Right kidney (tissue), 1 donor: ENCODE measurements around the gene ADAT3.
"Not testable (repeated sequence)": the region's sequence is repeated elsewhere in the genome, so short reads cannot be mapped to it uniquely, and the experiment has no call there.

ENCODE experiments used
- DNase-seq: peaks from one replicate; pipeline ENCODE4 v3.0.0-alpha.2; 2016

ADAT3 gene

DNA sequence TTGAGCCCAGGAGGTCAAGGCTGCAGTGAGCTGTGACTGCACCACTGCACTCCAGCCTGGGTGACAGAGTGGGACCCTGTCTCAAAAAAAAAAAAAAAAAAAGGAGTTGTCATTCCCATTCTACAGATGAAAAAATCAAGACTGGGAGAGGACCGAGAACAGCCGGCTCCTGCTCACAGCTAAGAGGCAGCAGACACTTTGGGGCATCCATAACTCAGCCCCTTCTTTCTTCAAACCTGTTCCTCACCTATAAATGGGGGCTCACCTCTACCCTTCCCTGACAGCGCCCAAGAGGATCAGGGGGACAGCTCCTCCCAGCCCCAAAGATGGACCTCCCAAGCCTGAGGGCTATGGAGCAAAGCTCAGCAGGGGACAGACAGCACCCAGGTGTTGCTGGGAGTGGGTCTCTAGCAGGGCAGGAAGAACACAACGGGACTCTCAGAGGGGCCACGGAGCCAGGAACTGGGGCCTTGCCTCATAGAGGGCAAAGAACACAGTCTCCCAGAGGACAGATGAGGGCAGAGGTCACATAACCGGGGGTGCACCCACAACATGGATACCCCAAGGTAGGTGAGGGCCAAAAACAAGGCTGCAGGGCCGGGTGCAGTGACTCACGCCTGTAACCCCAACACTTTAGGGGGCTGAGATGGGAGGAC, 38.4 kb upstream of the ADAT3 start:
- no peak for DNase-seq

DNA sequence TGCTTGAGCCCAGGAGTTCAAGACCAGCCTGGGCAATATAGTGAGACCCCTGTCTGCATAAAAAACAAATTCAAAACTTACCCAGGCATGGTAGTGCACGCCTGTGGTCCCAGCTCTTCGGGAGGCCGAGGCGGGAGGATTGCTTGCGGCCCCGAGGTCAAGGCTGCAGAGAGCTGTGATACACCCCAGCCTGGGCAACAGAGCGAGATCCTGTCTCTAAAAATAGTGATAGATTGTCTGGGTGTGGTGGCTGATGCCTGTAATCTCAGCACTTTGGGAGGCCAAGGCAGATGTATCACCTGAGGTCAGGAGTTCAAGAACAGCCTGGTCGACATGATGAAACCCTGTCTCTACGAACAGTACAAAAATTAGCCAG, 37.9 kb upstream of the ADAT3 start:
- no peak for DNase-seq

DNA sequence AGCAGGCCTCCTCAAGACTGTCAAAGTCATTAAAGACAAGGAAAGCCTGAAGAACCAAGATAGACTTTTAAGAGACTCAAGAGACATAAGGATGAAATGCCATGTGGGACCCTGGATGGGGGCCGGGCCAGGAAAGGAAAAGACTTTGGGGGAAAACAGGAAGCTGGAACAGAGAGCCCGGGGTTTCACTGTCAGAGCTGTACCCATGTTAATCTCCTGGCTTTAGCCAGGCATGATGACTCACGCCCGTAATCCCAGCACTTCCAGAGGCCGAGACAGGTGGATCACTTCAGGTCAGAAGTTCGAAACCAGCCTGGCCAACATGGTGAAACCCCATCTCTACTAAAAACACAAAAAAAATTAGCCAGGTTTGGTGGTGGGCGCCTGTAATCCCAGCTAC, 36.2 kb upstream of the ADAT3 start:
- DNase-seq, result no peak

DNA sequence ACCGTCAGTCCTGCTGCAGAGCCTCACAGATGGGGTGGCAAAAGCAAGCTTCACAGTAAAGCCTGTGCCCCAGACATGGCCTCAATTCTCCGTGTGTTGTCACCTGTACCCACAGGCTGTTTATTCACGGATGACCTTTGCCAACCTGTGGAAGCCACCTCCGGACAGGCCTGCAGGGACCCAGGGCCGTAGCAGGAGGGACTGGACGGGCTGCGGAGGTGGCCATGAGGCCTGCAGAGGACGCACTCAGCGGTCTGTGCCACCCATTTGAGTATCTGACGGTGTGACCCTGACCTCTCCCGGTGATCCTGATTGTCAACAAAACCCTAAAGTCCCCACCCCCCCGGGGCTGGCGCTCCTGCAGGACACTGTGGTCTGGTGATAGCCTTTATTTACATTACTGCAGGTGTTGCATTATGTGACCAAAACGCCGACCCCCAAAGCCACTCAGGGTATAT, 34.0 kb upstream of the ADAT3 start:
- DNase-seq, result no peak

DNA sequence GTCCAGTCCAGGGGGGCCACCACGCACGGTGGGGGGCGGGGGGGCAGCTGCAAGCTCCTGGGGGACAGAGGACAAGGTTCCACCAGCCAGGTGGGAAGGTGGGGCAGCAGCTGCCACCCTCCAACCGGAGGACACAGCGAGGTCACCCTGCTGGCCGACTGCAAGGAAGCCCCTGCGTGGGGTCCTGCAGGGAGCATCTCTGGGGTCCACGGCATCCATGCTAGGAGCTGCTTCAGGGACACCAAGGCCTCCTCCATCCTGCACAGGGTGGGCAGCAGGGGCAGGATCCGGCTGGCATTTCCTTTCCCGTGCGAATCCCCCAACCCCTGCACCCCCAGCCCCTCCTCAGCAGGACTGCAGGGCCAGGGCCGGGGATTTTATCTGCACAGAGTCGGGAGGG, 33.6 kb upstream of the ADAT3 start:
- no peak for DNase-seq

DNA sequence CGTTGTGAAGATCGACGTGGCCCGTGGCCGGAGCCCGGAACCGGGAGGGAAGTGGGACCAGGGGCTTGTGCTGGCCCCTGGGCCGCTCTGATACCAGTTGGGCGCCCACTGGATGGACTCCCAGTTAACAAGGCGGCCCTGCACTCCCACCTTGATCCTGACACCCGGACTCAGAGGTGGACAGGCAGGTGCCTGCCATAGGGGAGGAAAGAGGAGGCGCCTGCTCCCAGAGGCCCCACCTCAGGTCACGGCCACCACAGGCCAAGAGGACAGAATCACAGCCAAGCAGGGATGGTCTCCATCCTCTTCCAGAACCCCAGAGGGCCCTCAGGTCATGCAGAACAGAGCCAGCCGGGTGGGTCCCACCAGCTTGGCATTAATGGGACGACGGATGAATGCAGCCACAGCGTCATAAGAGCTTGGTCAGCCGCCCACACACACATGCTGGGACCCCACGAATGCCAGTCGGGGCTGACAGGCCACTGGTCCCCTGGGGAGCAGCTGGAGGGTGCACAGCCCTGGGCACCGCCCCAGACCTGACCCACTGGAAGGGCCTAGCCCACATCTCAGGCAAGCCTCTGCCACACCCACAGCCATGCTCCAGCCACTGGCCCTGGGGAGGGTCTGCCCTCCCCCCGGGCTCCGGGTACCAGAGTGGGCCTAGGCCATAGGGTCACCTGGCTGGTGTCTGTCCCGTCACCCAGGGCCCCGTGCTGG, 32.2 kb upstream of the ADAT3 start:
- DNase-seq, result no peak

DNA sequence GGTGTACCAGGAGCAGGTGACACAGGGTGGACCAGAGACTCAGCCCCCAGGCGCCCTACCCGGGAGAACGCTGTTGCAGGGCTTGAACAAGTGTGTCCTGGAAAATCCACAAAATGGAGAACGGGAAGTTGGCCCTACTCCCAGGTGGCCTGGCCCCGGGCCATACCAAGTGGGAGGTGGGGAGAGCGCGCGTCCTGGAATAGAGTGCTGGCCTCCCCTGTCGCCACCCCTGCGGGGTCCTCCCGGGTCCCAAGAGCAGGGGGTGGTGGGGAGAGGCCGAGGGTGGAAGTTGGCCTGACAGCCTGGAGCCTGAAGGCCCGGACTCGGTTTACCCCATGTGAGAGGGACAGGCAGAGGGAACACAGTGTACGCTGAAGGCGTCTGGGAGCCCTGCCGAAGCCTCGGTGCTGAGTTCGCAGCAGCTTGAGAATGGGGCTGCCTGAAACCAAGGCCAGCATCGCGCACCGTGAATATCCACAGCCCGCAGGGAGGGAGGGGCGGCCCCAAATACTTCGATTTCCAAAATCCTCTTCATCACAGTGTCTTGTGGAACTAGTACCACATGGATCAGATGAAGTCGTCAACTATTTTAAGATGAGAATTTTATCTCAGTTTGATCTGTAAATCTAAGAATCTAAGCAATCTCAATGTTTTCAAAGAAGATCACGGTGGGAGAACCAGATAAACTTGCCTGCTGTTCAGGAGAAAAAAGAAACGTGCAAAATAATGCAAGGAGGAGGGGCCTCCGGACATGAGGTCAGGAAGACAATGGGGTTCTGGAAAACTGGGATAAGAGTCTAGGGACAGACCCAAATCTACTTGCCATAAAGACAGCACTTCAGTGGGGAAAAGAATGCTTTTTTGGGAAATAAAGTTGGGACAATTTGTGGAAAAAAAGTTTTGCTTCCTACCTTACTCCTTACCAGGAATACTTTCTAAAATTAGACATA, 31.4 kb upstream of the ADAT3 start:
- DNase-seq, result no peak

- DNase-seq, result no peak
Measured at GRCh38 chr19:1874554-1875185, 30.5 kb upstream of the ADAT3 start.

DNA sequence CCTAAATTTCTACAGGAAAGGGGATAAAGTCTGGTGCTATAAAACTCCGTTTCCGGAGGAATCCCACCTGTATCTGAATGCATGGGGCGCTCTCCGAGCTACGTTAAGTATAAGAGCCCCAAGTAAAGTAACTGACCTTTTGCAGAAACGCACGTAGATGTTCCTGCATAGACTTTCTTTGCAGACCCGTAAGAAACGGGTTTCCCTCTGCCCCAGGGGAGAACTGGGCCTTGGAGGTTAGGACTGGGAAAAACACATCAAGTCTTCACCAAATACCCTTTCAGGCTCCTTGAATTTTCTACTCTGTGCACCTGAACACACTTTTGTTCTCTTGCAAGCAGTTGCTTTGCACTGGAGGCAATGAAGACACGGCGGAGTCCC, 29.9 kb upstream of the ADAT3 start:
- DNase-seq, result not testable (repeated sequence)

DNA sequence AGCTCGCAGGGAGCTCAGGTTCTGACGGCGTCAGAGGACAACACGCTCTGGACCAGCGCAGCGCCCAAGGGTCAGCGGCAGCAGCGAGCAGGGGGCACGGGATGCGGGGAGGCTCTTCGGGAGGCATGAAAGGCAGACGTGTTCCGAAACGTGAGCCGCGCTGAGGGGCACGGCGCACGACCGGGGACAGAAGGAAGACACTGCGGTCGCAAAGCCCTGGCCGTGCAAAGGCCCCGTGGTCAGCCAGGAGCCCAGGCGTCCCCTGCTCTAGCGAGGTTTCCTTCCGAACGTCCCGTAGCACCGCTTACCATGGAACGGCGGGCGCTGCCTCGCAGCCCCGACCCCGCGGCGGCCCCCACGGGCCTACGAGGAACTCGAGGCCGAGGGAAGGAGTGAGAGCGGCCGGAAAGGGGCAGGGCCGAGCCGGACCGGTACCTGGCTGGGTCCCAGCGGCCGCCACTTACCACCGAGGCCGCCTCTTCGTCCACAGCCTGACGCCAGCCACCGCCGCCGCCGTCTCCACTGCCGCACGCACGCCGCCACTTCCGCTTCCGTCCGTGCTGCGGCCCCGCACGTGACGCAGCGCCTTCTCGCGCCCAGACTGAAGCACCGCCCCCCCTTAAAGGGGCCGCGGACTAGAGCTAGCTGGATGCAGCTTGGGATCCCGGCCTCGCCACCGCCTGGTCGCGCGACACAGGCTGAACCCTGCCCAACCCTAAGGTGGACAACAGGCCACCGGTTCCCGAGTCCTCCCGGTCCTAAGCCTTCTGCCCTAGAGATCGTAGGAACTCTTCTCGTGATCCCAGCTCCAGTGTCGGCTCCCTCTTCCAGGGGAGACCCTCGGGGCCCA, 29.3 kb upstream of the ADAT3 start:
- peak; percentile 91 for DNase-seq

DNA sequence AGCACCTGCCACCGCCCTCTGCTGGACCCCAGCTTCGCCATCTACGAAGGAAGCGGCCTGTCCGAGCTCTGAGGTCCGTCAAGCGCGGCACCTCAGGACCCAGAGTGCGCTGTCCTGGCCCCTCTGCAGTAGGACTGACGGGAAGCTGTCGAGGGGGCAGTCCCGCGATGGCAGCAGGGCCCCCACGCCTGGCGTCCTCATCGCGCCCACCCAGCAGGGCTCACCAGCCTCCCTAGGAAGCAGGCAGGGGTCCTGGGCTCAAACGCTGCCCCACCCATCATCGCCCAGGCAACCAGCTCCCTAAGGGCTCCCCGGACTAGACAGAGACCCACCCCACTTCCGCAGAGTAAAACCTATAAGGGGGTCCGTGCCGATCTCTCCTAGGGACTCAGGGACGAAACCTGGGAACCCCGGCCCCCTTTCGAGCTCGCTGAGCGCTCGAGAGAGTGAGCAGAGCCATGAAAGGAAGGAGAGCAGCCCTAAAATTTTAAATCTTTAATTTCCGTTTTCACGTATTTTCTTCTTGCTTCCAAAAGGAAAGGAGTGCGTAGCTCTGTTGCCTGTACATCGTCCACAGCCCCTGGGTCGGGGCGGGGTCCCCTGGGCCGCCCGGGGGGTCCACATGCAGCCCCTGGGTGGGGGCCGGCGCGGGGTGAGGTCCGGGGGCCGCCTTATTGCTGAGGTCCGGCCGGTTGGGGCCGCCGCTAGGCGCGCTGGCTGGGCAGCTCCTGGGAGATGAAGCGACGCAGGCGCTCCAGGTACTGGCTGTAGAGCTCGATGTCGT, 28.5 kb upstream of the ADAT3 start:
- peak; percentile 68 for DNase-seq

DNA sequence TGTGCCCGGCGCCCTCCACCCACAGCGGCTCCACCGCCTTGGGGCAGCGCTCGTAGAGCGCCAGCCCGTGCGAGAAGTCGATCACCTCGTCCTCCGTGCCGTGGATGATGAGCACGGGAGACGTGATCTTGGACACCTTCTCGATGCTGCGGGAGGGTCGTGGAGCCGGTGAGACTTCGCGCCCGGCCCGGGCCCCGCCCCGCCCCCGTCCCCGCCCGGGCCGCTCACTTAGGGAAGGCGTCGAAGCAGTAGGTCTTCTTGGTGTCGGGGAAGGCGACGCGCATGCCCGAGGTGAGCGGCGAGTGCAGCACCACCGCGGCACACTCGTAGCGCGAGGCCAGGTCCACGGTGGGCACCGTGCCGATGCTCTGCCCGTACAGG, 27.9 kb upstream of the ADAT3 start:
- peak; percentile 52 for DNase-seq

DNA sequence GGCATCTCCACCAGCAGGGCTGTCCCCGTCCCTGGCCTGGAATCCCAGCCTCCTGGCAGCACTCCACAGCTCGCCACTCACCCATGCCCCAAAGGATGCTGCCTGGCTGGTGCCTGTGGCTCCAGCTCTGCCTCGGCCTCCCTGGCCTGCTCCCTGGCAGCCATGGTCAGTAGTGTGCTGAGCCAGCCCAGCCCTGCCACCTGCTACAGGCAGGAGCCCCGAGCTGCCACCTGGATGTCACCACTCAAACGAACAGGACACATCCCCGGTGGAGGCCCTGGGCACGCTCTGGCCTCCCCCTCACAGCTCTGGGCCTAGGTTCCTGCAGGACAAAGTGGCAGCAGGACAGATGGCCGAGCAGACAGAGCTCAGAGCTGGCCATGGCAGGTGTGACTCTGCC, 26.6 kb upstream of the ADAT3 start:
- DNase-seq, result not testable (repeated sequence)

DNA sequence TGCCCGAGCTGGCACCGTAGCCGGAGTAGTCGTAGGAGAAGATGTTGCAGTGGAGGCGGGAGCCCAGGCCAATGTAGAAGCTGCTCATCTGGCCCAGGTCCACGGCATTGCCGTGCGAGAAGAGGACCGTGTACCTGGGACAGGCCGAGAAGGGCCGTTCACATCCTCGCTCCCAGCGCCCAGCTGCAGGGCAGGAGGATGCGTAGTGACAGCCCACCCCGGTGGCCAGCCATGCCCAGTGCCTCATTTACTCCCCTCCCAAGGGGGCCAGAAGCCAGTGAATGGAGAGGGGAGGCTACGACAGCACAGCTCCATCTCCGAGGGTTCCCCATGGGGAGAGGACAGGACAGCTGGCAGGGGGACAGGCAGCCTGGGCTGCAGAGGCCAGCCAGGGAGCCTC, 25.2 kb upstream of the ADAT3 start:
- not testable (repeated sequence) for DNase-seq

DNA sequence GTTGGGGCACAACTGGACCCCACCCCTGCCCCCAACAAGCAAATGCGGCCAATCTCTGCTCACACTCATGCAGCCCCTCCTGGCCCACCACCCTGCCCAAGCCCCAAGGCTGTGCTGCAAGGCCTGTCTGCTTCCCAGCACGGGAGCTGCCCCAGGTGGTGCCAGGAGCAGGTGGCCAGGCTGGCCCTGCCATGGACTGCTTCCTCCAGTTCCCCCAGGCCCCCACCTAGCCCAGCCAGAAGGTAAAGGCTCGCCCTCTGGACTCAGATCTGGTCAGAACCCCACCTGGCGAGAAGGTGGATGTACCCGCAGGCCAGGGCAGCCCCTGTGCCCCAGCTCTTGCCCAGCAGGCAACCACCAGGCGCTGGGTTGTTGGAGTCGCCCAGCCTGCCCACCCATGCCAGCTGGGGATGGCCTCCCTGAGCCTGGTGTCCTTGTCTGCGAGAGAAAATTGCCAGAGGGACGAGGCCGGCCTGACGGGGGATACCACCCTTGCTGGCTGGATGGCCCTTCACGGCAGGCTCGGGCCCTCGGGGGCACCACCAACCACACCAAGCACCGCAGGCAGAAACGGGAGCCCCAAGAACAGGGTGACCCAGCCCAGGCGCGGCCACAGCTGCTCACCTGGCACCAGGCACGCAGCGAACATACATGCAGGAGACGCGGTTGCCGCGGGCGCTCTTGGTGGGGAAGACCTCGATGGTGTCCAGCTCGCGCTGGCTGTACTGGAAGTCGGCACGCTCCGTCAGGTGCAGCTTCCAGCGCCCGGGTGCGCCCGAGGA, 24.4 kb upstream of the ADAT3 start:
- DNase-seq, result no peak

DNA sequence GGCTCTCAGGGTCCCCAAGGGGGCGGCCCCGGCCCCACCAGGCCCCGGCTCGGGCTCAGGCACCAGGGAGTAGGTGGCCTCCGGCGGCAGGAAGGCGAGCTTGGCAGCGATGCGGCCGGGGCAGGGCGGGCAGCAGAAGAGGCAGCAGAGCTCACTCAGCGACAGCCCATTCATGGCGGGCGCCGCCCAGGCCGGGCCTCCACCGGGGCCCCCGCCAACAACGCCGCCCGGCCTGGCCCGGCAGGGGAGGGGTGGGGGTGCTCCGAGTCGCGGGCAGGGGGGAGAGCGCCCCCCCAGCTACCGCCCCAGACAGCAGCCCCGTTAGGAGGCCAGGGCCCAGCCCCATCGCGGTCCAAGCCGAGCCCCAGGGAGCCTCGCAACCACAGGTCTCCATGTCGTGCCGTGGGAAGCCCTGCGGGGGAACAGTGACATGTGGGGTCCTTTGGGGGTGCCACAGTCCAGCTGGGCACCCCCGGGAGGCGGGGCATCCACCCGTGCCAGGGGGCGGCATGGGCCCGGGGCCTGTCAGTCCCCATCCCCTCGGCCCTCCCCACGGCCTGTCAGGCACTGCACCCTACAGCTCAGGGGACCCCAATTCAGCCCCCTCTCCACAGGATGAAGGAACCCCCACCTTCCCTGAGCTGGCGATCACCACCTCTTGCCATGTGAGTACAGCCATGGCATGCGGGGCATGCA, 23.7 kb upstream of the ADAT3 start:
- not testable (repeated sequence) for DNase-seq

DNA sequence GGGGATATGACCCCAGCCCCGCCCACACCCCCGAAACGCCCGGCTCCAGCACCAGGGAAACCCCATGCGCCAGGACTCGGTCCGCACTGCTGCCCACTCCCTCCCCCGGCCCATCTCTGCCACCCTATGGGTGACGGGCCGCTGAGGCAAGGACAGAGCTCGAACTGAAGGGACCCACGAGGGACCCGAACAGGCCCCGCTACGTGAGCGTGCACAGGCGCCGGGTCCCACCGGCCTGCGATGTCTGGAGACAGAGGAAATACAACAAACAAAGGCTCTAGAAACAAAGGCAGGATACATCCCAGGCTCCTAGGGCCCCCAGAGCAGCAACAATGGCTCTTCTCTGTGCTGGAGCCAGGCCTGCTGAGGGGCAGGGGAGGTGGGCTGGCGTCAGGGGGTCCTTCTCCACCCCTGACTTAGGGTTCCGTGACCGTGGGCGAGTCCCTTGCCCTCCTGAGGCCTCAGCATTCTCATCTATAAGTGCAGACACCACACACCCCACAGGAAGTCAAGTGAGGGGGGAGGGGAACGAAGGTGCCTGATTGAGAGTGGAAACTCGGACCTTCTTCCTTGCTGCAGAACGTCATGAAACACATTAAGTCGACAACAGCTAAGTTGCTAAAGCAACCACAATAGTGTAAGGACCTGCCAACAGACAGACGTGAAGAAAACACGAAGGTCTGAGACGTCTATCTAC, 23.0 kb upstream of the ADAT3 start:
- no peak for DNase-seq

DNA sequence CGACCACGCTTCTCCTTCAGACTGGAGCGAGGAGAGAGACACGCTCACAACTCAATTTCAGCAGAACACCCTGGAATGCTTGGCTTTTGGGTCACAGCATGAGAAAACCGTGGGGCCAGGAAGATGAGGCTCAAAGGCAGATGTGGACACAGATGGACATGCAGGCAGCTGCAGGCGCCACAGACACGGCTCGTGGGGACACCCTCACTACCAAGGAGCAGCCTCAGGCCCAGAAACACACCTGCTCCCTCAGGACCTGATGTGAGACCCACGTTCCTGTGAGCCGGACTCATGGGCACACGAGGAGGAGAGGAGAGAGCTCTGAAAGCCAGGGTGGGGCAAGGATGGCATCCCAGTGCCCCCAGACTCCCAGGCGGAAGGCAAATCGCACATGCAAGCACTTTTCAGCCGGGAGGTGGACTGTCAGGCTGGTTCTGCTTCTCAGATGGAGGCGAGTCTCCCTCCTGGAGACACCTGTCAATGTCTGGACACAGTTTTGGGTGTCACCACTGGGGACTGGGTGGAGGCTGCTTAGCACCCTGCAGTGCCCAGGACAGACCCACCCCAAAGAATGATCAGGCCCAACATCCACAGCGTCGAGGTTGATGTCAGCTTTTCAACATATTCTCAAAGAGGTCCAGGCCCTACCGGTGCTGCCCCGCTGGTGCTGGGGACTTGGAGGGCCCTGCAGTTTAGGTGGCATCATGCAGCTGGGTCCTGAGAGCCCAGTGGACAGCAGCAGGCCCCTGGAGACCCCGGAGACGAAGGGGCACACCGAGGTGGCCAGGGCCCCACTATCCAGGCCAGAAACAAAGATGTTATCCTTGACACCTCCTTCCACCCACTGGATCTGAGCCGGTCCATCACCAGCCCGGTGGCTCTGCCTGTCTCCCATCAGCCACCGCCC, 22.2 kb upstream of the ADAT3 start:
- DNase-seq, result no peak
